Thyroid gland (tissue), 4 donors: ENCODE data around the gene DMD. TPM values are rescaled to one million over a fixed set of nuclear protein-coding genes. Genes with fewer than 3 reads are reported as not detected.

Experiments
- DNase-seq, 2 donors: peaks; one replicate each; pipeline ENCODE4 v3.0.0-alpha.2; 2019
- H3K27ac ChIP-seq, 3 donors: fragments of 200-600 bp; sonication (generic); 1 replicate in 2 of 3; 2 replicates in 1 of 3; pipeline ENCODE4 v1.5.1; 2016 to 2019; ENCODE audit warnings: mild to moderate bottlenecking in 1 of 3, moderate library complexity in 1 of 3
- H3K27me3 ChIP-seq: fragments of 200-600 bp; sonication (generic); one replicate; pipeline ENCODE4 v1.5.1; 2019
- H3K36me3 ChIP-seq, 2 donors: fragments of 200-600 bp; sonication (generic); one replicate each; pipeline ENCODE4 v1.5.1; 2016 to 2019
- H3K4me1 ChIP-seq, 2 donors: fragments of 200-600 bp; sonication (generic); one replicate each; pipeline ENCODE4 v1.5.1; 2017 to 2019
- H3K4me3 ChIP-seq, 3 donors: fragments of 200-600 bp; sonication (generic); replicated peaks in 1 of 3; 1 replicate in 2 of 3; 2 replicates in 1 of 3; pipeline ENCODE4 v1.5.1; 2016; ENCODE audit warnings: mild to moderate bottlenecking in 1 of 3
- H3K9me3 ChIP-seq: fragments of 200-600 bp; sonication (generic); one replicate; pipeline ENCODE4 v1.5.1; 2017
- CTCF ChIP-seq, 6 experiments: fragments of 200-600 bp in 3 of 6; fragments of 450-650 bp in 3 of 6; sonication (generic) in 3 of 6; IDR thresholded peaks; one replicate each; pipeline ENCODE4 v1.5.1; 2016 to 2019; ENCODE audit warnings: antibody characterized with exemption in 6 of 6, mild to moderate bottlenecking in 2 of 6, inconsistent platforms in 1 of 6, moderate library complexity in 1 of 6
- POLR2A ChIP-seq, 2 donors: fragments of 450-650 bp; IDR thresholded peaks; one replicate each; pipeline ENCODE4 v1.6.1; 2017; ENCODE audit warnings: antibody characterized with exemption in 2 of 2, mild to moderate bottlenecking in 2 of 2, moderate library complexity in 1 of 2
- WGBS, 2 donors: methylation state at CpG; one replicate each; pipeline ENCODE4 v1.1.5; 2017; 5-methylcytosine and 5-hydroxymethylcytosine counted together
- intact Hi-C: fragments of 100-400 bp; cut with DNase I; formaldehyde crosslinking; loops from one replicate; pipeline ENCODE4 v1.15.1; 2023
- total RNA-seq, 4 donors: library from RNA; depleted of rRNA; stranded (reverse); fragments of >200 nt; gene quantifications; one replicate each; pipeline ENCODE4 v1.2.3, GENCODE V29; 2016

Gene DMD
- total RNA-seq, 4 donors from 2014 or later: 16.5 to 24.0 (median 21.7) TPM

GRCh38 chrX:31606771-31607170 is 1604.6 kb downstream of the DMD start:
- no peaks in the 10 kb centered on the region for H3K36me3 ChIP-seq
- no peak overlapping the region for H3K27ac ChIP-seq
- no peaks in the 10 kb centered on the region for H3K4me1 ChIP-seq
- 91 to 92% methylated on average over 4 of the region's 4 CpGs for WGBS, 2 donors
- no peaks in the 10 kb centered on the region for H3K27me3 ChIP-seq
- no peak for DNase-seq
- intact Hi-C loops: no loop called here
- H3K4me3 ChIP-seq: no peak overlapping the region
- no peak for TF ChIP-seq CTCF (IDR thresholded peaks at IDR 0.05)
- TF ChIP-seq POLR2A (IDR thresholded peaks at IDR 0.05): no peak
- H3K9me3 ChIP-seq: no peaks in the 10 kb centered on the region

DNA sequence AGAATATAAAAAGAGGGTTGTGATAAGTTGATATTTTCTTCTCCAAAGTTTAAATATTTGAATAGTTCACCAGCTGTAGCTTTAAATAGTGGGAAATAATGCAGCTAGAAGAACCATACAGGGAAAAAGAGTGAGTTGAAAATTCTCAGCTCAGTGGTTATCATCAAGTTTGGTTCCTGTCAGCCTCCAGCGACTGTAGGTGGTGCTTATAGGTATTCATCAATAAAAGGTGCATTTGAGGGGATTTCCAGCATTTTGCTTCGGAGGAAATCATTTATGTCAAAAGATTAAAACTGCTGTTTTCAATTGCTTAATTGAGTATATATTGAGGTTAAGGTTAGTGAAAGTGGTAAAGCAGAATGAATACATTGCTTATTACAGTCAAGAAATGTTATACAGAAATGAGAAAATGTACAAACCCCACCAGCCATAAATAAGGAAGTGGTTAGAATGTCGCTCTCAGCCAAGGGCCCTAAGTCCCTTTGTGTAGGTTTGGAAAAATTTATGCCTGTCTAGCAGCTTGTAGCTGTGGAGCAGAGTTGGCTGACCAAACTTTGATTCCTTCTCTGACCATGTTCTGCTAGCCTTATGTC is 1606.6 kb downstream of the DMD start:
- H3K27me3 ChIP-seq: no peaks in the 10 kb centered on the region
- no peaks in the 10 kb centered on the region for H3K4me1 ChIP-seq
- DNase-seq: no peak
- TF ChIP-seq CTCF (IDR thresholded peaks at IDR 0.05): no peak
- TF ChIP-seq POLR2A (IDR thresholded peaks at IDR 0.05): no peak
- no peaks in the 10 kb centered on the region for H3K36me3 ChIP-seq
- H3K9me3 ChIP-seq: no peaks in the 10 kb centered on the region
- WGBS, 2 donors: 85 to 88% methylated on average over 3 of the region's 3 CpGs
- H3K4me3 ChIP-seq: no peak overlapping the region
- intact Hi-C loops: no loop called here
- no peak overlapping the region for H3K27ac ChIP-seq

- 68 to 83% methylated on average over 5 of the region's 5 CpGs for WGBS, 2 donors
- Histone ChIP-seq H3K9me3 (no peaks in the 10 kb centered on the region), H3K27me3 (no peaks in the 10 kb centered on the region), H3K27ac (no peak overlapping the region), H3K4me3 (no peak overlapping the region), H3K36me3 (no peaks in the 10 kb centered on the region), H3K4me1 (no peaks in the 10 kb centered on the region)
- no peak for DNase-seq
- TF ChIP-seq POLR2A (IDR thresholded peaks at IDR 0.05) (no peak), CTCF (IDR thresholded peaks at IDR 0.05) (no peak)
- intact Hi-C loops: no loop called here
Observed at GRCh38 chrX:31603411-31604120, 1607.8 kb downstream of the DMD start.

GRCh38 chrX:31600823-31601222 is 1610.5 kb downstream of the DMD start:
- Histone ChIP-seq H3K27me3 (no peaks in the 10 kb centered on the region), H3K27ac (no peak overlapping the region), H3K4me3 (no peak overlapping the region), H3K4me1 (no peaks in the 10 kb centered on the region), H3K36me3 (no peaks in the 10 kb centered on the region), H3K9me3 (no peaks in the 10 kb centered on the region)
- no peak for DNase-seq
- WGBS, 2 donors: 87 to 92% methylated on average over 3 of the region's 3 CpGs
- no peak for TF ChIP-seq POLR2A (IDR thresholded peaks at IDR 0.05)
- no peak for TF ChIP-seq CTCF (IDR thresholded peaks at IDR 0.05)
- intact Hi-C loops: no loop called here

- Histone ChIP-seq H3K4me1 (no peaks in the 10 kb centered on the region), H3K27me3 (no peaks in the 10 kb centered on the region), H3K9me3 (no peaks in the 10 kb centered on the region), H3K36me3 (no peaks in the 10 kb centered on the region), H3K27ac (no peak overlapping the region), H3K4me3 (no peak overlapping the region)
- DNase-seq: no peak
- WGBS, 2 donors: 63 to 75% methylated on average over 2 of the region's 2 CpGs
- intact Hi-C loops: no loop called here
- TF ChIP-seq CTCF (IDR thresholded peaks at IDR 0.05) (no peak), POLR2A (IDR thresholded peaks at IDR 0.05) (no peak)
Observed at GRCh38 chrX:31593353-31593752, 1618.0 kb downstream of the DMD start.
